Progenitor cell of endocrine pancreas (in vitro differentiated cells): ENCODE measurements around the gene SYDE2. TPM values are rescaled to one million over a fixed set of nuclear protein-coding genes. Genes with fewer than 3 reads are reported as not detected.
"Not testable (repeated sequence)": the region's sequence is repeated elsewhere in the genome, so short reads cannot be mapped to it uniquely, and the experiment has no call there.

Experiments
- DNase-seq: peaks from one replicate; pipeline ENCODE4 v3.0.0; 2021; ENCODE audit warnings: low spot score; ENCODE audit not compliant: unreplicated experiment
- H3K27ac Mint-ChIP-seq: 2 replicates; pipeline ENCODE4 v1.8.0; 2021; ENCODE audit warnings: mild to moderate bottlenecking, moderate library complexity, mixed read lengths
- H3K27me3 Mint-ChIP-seq: 2 replicates; pipeline ENCODE4 v1.8.0; 2021; ENCODE audit warnings: mixed read lengths
- H3K36me3 Mint-ChIP-seq: 2 replicates; pipeline ENCODE4 v1.8.0; 2022; ENCODE audit warnings: mixed read lengths; ENCODE audit not compliant: insufficient read depth
- H3K4me1 Mint-ChIP-seq: 2 replicates; pipeline ENCODE4 v1.8.0; 2021; ENCODE audit warnings: low read depth, mixed read lengths
- H3K4me3 Mint-ChIP-seq: 2 replicates; pipeline ENCODE4 v1.8.0; 2021; ENCODE audit warnings: low read depth, mild to moderate bottlenecking, moderate library complexity, mixed read lengths
- H3K9me3 Mint-ChIP-seq: 2 replicates; pipeline ENCODE4 v1.8.0; 2021; ENCODE audit warnings: low read depth, mixed read lengths
- total RNA-seq: library from RNA; stranded (reverse); gene quantifications from 2 replicates; pipeline ENCODE4 v1.2.1, GENCODE V29; 2021
- TF ChIP-seq, protein P1 (sequence below): fragments of 200-600 bp; sonication (generic); IDR thresholded peaks from one replicate; pipeline ENCODE4 v1.5.0; 2021; ENCODE audit warnings: antibody characterized with exemption, mild to moderate bottlenecking; ENCODE audit not compliant: unreplicated experiment

The SYDE2 gene
- total RNA-seq, 1 donor from 2014 or later, result 24.2 TPM

DNA sequence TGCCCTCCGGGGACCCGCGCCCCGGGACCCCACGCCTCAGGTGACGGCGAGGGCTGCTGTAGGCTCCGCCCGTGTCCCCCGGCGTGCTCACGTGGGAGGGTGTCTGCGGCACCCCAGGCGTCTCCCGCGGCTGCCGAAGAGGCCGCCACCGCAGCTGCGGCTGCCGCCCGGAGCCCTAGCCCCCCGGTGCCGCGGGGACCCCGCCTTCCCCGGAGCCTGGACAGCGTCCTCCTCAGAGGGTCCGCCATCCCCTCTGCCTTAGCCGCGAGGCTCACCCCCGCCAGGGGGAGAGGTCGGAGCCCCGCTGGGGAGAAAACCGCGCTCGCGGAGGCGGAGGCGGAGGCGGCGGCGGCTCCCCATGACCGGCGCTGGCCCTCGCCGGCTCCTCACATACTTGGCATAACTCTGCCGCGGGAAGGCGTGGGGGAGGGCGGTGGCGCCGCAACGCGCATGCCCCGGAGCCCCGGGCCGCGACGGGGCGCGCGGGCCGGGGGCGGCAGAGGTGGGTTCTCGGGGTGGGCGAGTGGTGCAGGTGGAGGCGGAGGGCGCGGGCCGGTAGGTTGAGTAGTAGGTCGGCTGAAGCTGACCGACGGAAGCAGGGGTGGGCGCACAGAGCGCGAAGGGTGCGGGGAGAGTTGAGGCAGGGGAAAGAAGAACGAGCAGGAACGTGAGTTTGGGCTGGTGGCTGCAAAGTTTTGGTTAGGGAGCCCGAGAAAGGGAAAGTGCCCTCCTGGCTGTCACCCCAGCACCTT, 700 bp upstream of the SYDE2 start:
- TF ChIP-seq, protein P1, sequence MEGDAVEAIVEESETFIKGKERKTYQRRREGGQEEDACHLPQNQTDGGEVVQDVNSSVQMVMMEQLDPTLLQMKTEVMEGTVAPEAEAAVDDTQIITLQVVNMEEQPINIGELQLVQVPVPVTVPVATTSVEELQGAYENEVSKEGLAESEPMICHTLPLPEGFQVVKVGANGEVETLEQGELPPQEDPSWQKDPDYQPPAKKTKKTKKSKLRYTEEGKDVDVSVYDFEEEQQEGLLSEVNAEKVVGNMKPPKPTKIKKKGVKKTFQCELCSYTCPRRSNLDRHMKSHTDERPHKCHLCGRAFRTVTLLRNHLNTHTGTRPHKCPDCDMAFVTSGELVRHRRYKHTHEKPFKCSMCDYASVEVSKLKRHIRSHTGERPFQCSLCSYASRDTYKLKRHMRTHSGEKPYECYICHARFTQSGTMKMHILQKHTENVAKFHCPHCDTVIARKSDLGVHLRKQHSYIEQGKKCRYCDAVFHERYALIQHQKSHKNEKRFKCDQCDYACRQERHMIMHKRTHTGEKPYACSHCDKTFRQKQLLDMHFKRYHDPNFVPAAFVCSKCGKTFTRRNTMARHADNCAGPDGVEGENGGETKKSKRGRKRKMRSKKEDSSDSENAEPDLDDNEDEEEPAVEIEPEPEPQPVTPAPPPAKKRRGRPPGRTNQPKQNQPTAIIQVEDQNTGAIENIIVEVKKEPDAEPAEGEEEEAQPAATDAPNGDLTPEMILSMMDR, result peak; percentile 31
- no peaks in the 10 kb centered on the region for H3K36me3 Mint-ChIP-seq
- peaks cover 34% of the 10 kb centered on the region for H3K4me1 Mint-ChIP-seq
- H3K27ac Mint-ChIP-seq, result peak overlapping the region; percentile 100
- DNase-seq, result peak; percentile 87
- no peaks in the 10 kb centered on the region for H3K9me3 Mint-ChIP-seq
- no peaks in the 10 kb centered on the region for H3K27me3 Mint-ChIP-seq
- H3K4me3 Mint-ChIP-seq, result peak overlapping the region; percentile 98

DNA sequence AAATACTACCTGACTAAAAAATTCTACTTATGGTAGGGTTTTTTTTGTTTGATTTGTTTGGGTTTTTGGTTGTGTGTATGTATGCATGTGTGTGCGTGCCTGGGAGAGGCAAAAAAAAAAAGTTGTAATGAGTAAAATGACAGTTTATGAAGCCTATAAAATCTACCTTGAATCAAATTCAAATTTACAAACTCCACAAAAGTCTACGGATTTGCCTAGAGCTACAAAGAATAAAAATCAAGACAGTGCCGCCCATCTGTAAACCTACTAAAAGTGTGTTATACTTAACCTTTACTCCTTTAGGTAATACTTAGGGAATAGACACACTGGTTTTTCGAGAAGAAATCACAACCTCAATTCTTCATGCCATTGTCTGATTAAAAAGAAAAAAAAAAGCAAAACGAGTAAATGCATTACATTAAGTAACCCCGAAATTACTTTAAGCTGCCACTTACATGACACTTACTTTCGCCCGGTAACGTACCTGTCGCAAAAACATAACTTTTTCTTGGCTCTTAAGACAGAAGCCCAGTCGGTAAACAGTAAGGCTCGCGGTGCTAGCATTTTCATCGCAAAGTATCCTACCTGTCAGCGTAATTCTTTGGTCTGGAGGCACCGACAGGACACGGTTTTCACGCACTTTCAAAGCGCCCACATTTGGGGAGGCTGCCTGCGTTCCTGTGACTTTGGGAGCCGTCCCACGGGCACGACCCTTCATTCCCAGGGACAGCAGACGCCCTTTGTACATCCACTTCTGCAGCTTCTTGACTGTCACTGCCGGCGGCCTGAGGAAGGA, 951 bp downstream of the SYDE2 start:
- H3K27me3 Mint-ChIP-seq, result no peaks in the 10 kb centered on the region
- peak overlapping the region; percentile 92 for H3K27ac Mint-ChIP-seq
- H3K4me1 Mint-ChIP-seq, result peaks cover 38% of the 10 kb centered on the region
- H3K4me3 Mint-ChIP-seq, result peak overlapping the region; percentile 94
- peaks cover 1% of the 10 kb centered on the region for H3K36me3 Mint-ChIP-seq
- TF ChIP-seq, protein P1, result no peak
- H3K9me3 Mint-ChIP-seq, result no peaks in the 10 kb centered on the region
- DNase-seq, result no peak

DNA sequence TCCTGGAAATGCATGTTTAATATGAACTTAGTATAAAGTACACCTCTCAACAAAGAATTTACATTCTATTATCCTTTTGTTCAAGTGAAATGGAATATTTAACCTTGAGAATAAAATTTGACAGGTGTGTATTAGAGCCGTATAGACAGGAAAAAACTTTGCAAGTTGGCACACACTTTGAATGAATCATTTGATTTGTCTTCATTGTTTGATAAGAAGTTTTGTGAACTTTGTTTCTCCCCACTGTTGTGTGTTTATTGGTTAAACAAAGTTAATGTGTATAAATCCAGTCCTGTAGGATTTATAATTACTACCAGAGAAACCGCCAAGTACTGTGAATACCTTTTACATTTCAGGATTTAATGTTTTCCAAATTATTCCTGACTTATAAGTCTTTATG, 2.0 kb downstream of the SYDE2 start:
- Mint-ChIP-seq H3K27ac (no peak overlapping the region), H3K4me1 (peaks cover 38% of the 10 kb centered on the region), H3K36me3 (peaks cover 1% of the 10 kb centered on the region), H3K9me3 (no peaks in the 10 kb centered on the region), H3K4me3 (peak overlapping the region; percentile 94), H3K27me3 (no peaks in the 10 kb centered on the region)
- TF ChIP-seq, protein P1, result no peak
- no peak for DNase-seq

DNA sequence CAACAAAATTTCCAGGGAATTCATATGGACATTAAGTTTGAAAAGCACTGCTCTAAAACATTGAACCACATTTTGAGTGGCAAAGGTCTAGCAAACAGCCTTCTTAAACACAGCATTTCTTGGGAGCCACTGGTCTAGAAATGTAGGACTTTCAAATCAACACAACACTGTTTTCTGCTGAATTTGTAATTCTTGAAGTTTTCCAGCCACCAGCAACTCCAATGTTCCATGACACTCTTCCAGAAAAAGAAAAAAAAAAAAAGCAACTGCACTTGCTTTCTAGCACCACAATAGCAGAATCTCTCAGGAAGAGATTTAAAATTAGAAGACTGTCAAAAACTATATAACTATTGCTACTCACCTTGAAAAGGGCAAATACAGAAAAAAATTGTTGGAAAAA, 4.5 kb downstream of the SYDE2 start:
- Mint-ChIP-seq H3K36me3 (peaks cover 1% of the 10 kb centered on the region), H3K4me1 (peaks cover 26% of the 10 kb centered on the region), H3K27ac (peak overlapping the region; percentile 54), H3K4me3 (peak overlapping the region; percentile 9), H3K9me3 (no peaks in the 10 kb centered on the region), H3K27me3 (no peaks in the 10 kb centered on the region)
- no peak for DNase-seq
- TF ChIP-seq, protein P1, result no peak

DNA sequence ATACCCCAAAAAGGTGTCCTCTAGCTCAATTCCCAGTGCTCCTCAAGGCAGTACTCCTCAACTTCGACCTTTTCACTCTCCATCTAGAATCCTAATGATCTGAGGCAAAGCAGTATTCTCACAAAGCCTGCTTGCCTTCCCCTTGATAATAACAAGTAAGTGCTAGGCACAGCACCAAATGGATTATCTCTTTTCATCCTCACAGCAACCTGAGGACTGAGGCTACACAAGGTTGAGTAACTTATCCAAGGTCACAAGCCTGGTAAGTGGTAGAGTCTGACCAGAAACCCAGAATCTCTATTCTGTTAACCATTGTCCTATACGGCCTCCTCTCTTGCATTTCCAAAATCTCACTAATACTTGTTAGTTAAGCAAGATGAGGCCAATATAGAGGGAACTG, 5.1 kb downstream of the SYDE2 start:
- H3K4me3 Mint-ChIP-seq, result no peak overlapping the region
- peaks cover 26% of the 10 kb centered on the region for H3K4me1 Mint-ChIP-seq
- peaks cover 1% of the 10 kb centered on the region for H3K36me3 Mint-ChIP-seq
- TF ChIP-seq, protein P1, result no peak
- H3K27ac Mint-ChIP-seq, result no peak overlapping the region
- H3K27me3 Mint-ChIP-seq, result no peaks in the 10 kb centered on the region
- DNase-seq, result no peak
- no peaks in the 10 kb centered on the region for H3K9me3 Mint-ChIP-seq

DNA sequence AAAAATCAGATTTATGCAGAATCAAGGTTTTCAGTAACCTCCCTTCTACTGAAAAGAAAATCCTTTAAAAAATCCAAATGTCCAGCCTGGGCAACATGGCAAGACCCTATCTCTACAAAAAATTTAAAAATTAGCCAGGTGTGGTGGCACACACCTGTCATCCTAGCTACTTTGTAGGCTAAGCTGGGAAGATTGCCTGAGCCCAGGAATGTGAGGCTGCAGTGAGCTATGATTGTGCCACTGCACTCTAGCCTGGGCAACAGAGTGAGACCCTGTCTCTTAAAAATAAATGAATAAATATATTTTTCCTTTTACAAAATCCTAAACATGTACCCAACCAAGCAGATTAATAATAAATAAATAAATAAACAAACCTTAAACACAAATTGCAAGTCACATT, 8.7 kb downstream of the SYDE2 start:
- peaks cover 16% of the 10 kb centered on the region for H3K36me3 Mint-ChIP-seq
- not testable (repeated sequence) for H3K27me3 Mint-ChIP-seq, H3K4me1 Mint-ChIP-seq, H3K4me3 Mint-ChIP-seq, H3K27ac Mint-ChIP-seq, DNase-seq, H3K9me3 Mint-ChIP-seq
